ENCODE measurements around the gene IL25.

IL25 gene

DNA sequence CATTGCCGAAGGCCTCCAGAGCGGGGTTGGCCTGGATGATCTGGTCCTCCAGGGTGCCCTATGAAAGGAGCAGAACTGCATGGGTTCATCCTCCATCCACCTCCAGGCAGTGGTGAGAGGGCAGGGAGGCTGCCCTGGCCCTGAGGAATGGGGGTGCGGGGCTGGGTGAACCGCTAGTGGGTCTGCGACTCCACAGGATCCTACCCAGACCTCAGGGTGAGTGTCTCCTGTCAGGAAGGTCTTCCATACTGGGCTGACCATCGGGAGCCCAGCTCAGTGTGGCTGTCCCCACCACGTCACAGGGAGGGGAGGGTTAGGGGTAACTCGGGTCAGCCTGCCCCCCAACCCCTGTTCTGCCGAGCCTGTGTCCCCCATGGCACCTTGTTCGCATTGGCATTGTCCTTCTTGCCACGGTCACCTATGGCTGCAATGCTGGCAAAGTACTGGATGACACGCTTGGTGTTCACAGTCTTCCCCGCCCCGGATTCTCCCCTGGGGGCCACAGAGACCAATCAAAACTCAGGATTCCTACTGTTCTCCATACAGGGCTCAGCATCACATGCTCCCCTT is 31.8 kb downstream of the IL25 start:
- Histone ChIP-seq H3K4me3 (ENCODE audit: extremely low read depth, insufficient read depth, low read length, poor library complexity, severe bottlenecking) (no peak overlapping the region), H3K36me3 (ENCODE audit: control insufficient read depth, insufficient read depth, low read length) (no peaks in the 10 kb centered on the region), H3K27ac (ENCODE audit: low read depth, low read length, severe bottlenecking) (no peak overlapping the region), H3K4me1 (ENCODE audit: control insufficient read depth, insufficient read depth, low read length, poor library complexity, severe bottlenecking) (peaks cover under 1% of the 10 kb centered on the region), H3K9me3 (ENCODE audit: control insufficient read depth, low read length) (no peaks in the 10 kb centered on the region)
- 87 to 91% methylated on average over 12 to 14 of the region's 14 CpGs for WGBS, 2 experiments (ENCODE audit: insufficient coverage in 2 of 2)

DNA sequence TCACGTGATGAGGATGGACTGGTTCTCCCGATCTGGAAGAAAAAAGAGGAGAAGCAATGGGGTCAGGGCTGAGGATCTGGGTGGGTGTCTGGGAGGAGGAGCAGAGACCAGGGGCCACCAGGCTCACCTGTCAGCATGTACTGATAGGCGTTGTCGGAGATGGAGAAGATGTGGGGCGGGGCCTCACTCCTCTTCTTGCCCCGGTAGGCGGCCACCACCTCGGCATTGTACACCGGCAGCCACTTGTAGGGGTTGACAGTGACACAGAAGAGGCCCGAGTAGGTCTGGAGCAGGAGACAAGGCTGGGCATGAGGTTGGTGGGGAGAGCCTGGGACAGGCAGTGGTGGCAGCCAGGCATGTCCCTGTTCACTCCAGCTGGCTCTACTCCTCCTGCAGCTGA is 32.5 kb downstream of the IL25 start:
- Histone ChIP-seq H3K4me3 (ENCODE audit: extremely low read depth, insufficient read depth, low read length, poor library complexity, severe bottlenecking) (no peak overlapping the region), H3K9me3 (ENCODE audit: control insufficient read depth, low read length) (no peaks in the 10 kb centered on the region), H3K4me1 (ENCODE audit: control insufficient read depth, insufficient read depth, low read length, poor library complexity, severe bottlenecking) (no peaks in the 10 kb centered on the region), H3K27ac (ENCODE audit: low read depth, low read length, severe bottlenecking) (no peak overlapping the region), H3K36me3 (ENCODE audit: control insufficient read depth, insufficient read depth, low read length) (no peaks in the 10 kb centered on the region)
- WGBS, 2 experiments (ENCODE audit: insufficient coverage in 2 of 2), result 91 to 93% methylated on average over 10 of the region's 10 CpGs

DNA sequence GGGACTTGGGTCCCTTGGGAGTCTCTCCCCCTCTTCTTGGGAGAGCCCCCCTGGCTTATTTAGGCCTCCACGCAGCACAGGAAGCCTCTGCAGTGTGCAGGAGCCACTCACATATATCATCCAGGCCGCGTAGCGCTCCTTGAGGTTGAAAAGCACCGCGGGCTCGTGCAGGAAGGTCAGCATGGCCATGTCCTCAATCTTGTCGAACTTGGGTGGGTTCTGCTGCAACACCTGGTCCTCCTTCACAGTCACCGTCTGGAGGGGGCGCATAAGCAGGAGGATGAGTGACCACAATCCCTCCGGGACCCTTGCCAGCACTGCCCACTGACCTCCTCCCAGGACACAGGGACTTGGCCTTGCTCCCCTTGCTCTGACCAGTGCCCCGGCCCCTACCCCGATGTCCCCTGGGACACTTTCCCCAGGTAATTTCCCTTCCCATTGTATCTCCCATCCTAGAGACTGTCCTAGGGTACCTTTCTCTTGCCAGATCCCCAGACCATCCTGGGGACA is 33.0 kb downstream of the IL25 start:
- no peaks in the 10 kb centered on the region for H3K4me1 ChIP-seq (ENCODE audit: control insufficient read depth, insufficient read depth, low read length, poor library complexity, severe bottlenecking)
- H3K36me3 ChIP-seq (ENCODE audit: control insufficient read depth, insufficient read depth, low read length), result no peaks in the 10 kb centered on the region
- no peak overlapping the region for H3K4me3 ChIP-seq (ENCODE audit: extremely low read depth, insufficient read depth, low read length, poor library complexity, severe bottlenecking)
- 92 to 94% methylated on average over 13 of the region's 13 CpGs for WGBS, 2 experiments (ENCODE audit: insufficient coverage in 2 of 2)
- H3K27ac ChIP-seq (ENCODE audit: low read depth, low read length, severe bottlenecking), result no peak overlapping the region
- no peaks in the 10 kb centered on the region for H3K9me3 ChIP-seq (ENCODE audit: control insufficient read depth, low read length)

DNA sequence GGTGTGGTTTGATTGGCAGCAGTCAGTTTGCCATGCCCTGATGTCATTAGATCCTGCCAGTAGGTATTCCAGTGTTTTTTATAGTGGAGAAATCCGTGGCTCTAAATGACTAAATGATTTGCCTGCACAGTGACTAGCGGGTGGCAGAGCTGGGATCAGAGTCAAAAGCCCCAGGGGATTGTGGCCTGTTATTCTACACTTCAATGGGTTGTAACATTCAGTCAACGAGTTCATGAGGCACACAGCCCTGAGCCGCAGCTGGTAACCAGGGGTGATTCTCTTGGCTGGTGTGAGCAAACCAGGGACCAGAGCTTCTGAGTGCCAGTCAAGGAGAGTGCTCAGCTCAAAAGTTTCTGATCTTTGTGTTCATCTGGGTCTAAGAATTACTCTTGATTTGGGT is 33.6 kb downstream of the IL25 start:
- Histone ChIP-seq H3K4me3 (ENCODE audit: extremely low read depth, insufficient read depth, low read length, poor library complexity, severe bottlenecking) (no peak overlapping the region), H3K9me3 (ENCODE audit: control insufficient read depth, low read length) (no peaks in the 10 kb centered on the region), H3K4me1 (ENCODE audit: control insufficient read depth, insufficient read depth, low read length, poor library complexity, severe bottlenecking) (no peaks in the 10 kb centered on the region), H3K27ac (ENCODE audit: low read depth, low read length, severe bottlenecking) (no peak overlapping the region), H3K36me3 (ENCODE audit: control insufficient read depth, insufficient read depth, low read length) (no peaks in the 10 kb centered on the region)
- 50 to 56% methylated on average over 4 of the region's 4 CpGs for WGBS, 2 experiments (ENCODE audit: insufficient coverage in 2 of 2)

DNA sequence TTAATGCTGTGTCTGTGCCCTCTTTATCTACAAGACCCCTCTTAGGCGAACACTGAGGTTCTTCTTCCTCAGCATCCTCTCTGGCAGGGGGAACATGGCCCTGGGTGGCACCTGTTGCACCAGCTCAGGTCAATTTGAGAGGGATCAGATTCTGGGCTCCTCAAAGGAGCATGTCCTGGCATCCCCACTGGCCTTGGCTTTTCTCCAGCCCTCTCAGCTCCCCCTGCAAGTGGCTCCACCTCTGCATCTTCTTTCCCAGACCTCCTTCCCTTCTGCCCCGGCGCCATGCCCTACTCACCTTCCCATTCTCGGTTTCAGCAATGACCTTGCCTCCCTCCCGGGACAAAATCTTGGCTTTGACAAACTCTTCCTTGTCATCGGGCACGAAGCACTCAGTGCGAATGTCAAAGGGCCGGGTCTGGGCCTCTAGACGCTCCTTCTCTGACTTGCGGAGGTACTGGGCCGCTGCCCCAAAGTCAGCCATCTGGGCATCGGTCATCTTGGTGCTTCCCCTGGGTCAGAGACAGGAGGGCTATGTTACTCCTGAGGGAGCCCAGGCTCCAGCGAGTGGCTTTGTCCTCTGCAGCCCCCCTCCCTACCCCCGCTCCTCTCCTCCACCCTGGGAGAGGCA is 34.2 kb downstream of the IL25 start:
- WGBS, 2 experiments (ENCODE audit: insufficient coverage in 2 of 2), result 95% methylated on average over 13 of the region's 15 CpGs
- Histone ChIP-seq H3K27ac (ENCODE audit: low read depth, low read length, severe bottlenecking) (no peak overlapping the region), H3K4me3 (ENCODE audit: extremely low read depth, insufficient read depth, low read length, poor library complexity, severe bottlenecking) (no peak overlapping the region), H3K9me3 (ENCODE audit: control insufficient read depth, low read length) (no peaks in the 10 kb centered on the region), H3K36me3 (ENCODE audit: control insufficient read depth, insufficient read depth, low read length) (no peaks in the 10 kb centered on the region), H3K4me1 (ENCODE audit: control insufficient read depth, insufficient read depth, low read length, poor library complexity, severe bottlenecking) (no peaks in the 10 kb centered on the region)

DNA sequence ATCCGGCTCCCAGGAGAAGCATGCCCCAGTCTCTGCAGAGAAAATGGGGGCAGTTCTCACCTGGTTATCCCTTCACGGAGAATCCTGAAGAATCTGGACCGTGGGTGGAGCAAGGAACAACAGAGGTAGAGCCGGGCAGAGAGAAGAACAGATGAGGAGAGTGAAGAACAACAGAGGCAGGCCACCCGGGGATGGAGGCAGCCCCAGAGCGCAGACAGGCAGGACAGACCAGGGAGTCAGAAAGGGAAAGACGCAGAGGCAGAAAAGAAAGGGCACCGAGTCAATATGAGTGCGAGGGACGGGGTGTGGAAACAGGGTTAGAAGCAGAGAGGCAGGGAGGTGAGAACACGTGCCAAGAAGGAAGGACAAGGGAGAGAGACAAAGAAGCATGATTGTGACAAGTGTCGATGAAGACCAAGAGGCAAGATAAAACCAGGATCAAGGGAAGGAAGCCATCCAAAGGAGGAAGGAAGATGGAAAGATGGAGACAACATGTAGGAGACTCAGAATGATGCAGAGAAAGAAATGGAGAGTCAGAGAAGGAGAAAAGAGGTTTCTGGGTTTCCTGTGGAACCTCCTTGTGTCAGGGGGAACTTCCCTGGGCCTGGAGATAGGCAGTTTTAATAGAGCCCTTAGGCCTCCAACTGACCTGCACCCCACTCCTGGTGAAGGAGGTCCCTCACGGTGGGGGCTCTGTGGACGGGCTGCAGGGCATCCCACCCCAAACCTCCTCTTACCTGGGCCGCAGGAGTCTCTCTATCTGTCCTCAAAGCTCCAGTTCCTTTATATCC is 35.1 kb downstream of the IL25 start, which contains the start of gene MYH6:
Gene MYH6 (minus strand): TSS at position 758 of the 791 bp plus-strand sequence. CDS start 1,050 bp downstream, outside the sequence.
- Histone ChIP-seq H3K27ac (ENCODE audit: low read depth, low read length, severe bottlenecking) (no peak within 1 kb of the TSS), H3K4me1 (ENCODE audit: control insufficient read depth, insufficient read depth, low read length, poor library complexity, severe bottlenecking) (no peaks in the 10 kb centered on the region), H3K9me3 (ENCODE audit: control insufficient read depth, low read length) (no peaks in the 10 kb centered on the region), H3K4me3 (ENCODE audit: extremely low read depth, insufficient read depth, low read length, poor library complexity, severe bottlenecking) (no peak within 1 kb of the TSS), H3K36me3 (ENCODE audit: control insufficient read depth, insufficient read depth, low read length) (no peaks in the 10 kb centered on the region)
- WGBS, 2 experiments (ENCODE audit: insufficient coverage in 2 of 2), result 87 to 88% methylated on average over 13 to 15 of the region's 15 CpGs

DNA sequence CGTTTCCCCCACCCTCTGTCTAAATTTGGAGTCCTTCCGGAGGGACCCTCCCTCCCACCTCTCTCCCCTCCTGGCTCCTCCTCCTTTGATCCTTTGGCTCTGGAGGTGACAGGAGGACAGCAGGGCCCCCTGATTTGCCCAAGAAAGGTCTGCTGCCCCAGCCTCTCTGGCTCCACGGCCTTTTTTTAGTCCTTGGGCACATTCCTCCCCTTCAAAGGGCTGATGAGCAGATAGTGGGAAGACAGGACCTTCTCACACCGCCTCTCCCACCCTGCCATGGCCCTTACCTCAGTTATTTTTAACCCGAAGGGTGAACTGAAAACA is 35.7 kb downstream of the IL25 start:
- Histone ChIP-seq H3K27ac (ENCODE audit: low read depth, low read length, severe bottlenecking) (no peak overlapping the region), H3K9me3 (ENCODE audit: control insufficient read depth, low read length) (no peaks in the 10 kb centered on the region), H3K36me3 (ENCODE audit: control insufficient read depth, insufficient read depth, low read length) (no peaks in the 10 kb centered on the region), H3K4me3 (ENCODE audit: extremely low read depth, insufficient read depth, low read length, poor library complexity, severe bottlenecking) (no peak overlapping the region), H3K4me1 (ENCODE audit: control insufficient read depth, insufficient read depth, low read length, poor library complexity, severe bottlenecking) (no peaks in the 10 kb centered on the region)
- WGBS, 2 experiments (ENCODE audit: insufficient coverage in 2 of 2), result 85 to 92% methylated on average over 4 to 5 of the region's 5 CpGs

DNA sequence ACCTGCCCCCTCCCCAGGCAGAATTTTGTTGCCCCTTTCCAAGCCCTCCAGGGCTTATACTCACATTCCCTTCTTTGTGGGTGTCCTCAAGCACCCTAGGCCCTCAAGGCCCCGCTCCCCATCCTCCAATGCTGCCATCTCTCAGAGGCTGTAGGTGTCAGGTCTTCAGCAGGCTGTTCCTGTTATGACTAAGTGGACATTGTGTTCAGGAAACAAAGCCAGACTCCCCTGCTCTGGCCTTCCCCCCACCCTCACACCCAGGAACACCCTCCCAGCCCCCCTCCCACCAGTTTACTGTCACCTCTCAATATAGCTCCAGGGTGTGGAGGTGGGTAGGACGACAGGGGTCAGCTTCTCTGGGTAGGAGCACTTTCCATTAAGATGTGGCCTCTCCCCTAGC is 36.9 kb downstream of the IL25 start:
- no peaks in the 10 kb centered on the region for H3K4me1 ChIP-seq (ENCODE audit: control insufficient read depth, insufficient read depth, low read length, poor library complexity, severe bottlenecking)
- 80 to 100% methylated on average over 1 of the region's 2 CpGs for WGBS, 2 experiments (ENCODE audit: insufficient coverage in 2 of 2)
- no peaks in the 10 kb centered on the region for H3K9me3 ChIP-seq (ENCODE audit: control insufficient read depth, low read length)
- no peak overlapping the region for H3K27ac ChIP-seq (ENCODE audit: low read depth, low read length, severe bottlenecking)
- H3K4me3 ChIP-seq (ENCODE audit: extremely low read depth, insufficient read depth, low read length, poor library complexity, severe bottlenecking), result no peak overlapping the region
- no peaks in the 10 kb centered on the region for H3K36me3 ChIP-seq (ENCODE audit: control insufficient read depth, insufficient read depth, low read length)

DNA sequence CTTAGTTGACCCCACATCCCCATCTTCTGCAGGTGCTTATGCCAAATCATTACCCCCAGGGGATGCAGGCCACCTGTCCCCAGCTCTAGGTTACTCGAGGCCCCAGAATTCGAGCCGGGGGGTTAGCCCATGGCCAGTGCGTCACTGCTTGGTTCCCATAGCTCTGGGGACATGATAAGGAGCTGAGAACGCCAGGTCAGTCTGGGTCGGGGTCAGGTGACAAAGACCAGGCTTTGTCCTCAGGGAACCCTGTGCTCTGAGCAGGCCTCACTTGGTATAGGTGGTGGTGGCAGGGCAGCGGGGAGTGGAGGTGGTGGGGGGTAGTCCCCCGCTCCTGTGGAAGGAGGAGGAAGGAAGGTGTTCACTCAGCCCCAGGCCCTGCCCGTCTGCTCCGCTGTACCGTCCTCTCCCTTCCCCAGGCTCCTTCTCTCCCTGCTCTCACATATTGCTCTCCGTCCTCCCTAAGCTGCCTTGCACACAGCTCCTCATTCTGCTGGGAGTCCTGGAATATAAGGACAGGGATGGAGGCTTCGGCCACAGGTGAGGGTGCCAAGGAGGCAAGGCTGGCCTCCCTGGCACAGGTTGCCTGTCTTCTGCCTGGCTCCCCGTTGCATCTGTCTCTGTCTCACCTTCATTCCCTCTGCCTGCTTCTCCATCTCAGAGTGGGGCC is 37.5 kb downstream of the IL25 start:
- 87 to 89% methylated on average over 7 to 8 of the region's 14 CpGs for WGBS, 2 experiments (ENCODE audit: insufficient coverage in 2 of 2)
- H3K36me3 ChIP-seq (ENCODE audit: control insufficient read depth, insufficient read depth, low read length), result no peaks in the 10 kb centered on the region
- H3K27ac ChIP-seq (ENCODE audit: low read depth, low read length, severe bottlenecking), result no peak overlapping the region
- no peaks in the 10 kb centered on the region for H3K9me3 ChIP-seq (ENCODE audit: control insufficient read depth, low read length)
- H3K4me1 ChIP-seq (ENCODE audit: control insufficient read depth, insufficient read depth, low read length, poor library complexity, severe bottlenecking), result no peaks in the 10 kb centered on the region
- no peak overlapping the region for H3K4me3 ChIP-seq (ENCODE audit: extremely low read depth, insufficient read depth, low read length, poor library complexity, severe bottlenecking)

DNA sequence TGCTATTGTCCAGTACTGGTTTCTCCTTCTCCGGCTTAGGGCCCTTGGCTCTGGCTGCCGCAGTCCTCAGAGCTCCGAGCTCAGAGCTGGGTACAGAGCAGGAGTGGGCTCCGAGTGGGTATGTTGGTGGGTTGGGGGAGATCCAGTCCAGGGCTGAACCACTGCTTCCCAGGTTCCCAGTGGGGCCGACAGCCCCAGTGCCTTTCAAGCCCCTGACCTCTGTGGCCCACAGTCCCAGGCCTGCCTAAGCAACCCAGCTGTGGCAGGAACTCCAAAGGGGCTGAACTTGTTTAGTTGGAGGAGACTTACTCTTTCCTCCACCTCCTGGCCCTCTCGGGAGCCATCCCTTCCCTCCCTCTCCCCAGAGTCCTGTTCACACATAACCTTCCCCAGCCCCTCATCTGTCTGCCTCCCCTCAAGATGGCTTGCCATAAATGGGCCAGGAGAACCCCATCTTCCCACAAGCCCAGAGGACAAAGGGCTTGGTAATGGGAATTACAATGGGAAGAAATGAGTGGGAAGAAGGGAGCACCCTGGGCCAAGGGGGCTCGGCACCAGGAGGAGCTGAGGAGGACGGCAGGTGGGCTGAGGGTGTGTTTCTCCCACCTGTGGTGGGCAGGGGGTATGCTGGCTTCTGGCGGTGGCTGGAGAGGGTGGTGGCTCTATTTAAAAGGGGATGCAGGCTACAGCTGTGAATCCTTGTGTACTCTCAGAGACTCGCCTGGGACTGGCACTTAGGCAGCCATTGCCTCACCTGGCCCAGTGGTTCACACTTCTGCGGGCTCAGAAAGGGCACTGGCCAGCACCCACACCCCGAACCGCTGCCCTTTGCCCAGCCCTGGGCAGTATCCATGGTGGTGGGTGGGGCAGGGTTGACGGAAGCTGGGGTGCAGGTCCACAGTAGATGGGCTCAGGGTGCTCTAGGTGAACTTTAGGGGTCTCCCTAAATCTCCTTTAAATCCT is 39.2 kb downstream of the IL25 start:
- Histone ChIP-seq H3K4me1 (ENCODE audit: control insufficient read depth, insufficient read depth, low read length, poor library complexity, severe bottlenecking) (no peaks in the 10 kb centered on the region), H3K4me3 (ENCODE audit: extremely low read depth, insufficient read depth, low read length, poor library complexity, severe bottlenecking) (no peak overlapping the region), H3K27ac (ENCODE audit: low read depth, low read length, severe bottlenecking) (no peak overlapping the region), H3K9me3 (ENCODE audit: control insufficient read depth, low read length) (no peaks in the 10 kb centered on the region), H3K36me3 (ENCODE audit: control insufficient read depth, insufficient read depth, low read length) (no peaks in the 10 kb centered on the region)
- 85 to 89% methylated on average over 8 to 9 of the region's 14 CpGs for WGBS, 2 experiments (ENCODE audit: insufficient coverage in 2 of 2)
